D341Med (cell line): Measurements from ENCODE around the gene PPP2R5D.

Experiments
- DNase-seq: peaks from one replicate; pipeline ENCODE4 v3.0.0; 2012; ENCODE audit warnings: low spot score

The PPP2R5D gene

GRCh38 chr6:43059168-43060033 lies 75.0 kb downstream of the PPP2R5D start, which contains the start of the genes KLC4 and MRPL2:
TSS of gene KLC4 (plus strand) at chr6:43059631. CDS start at chr6:43061336, 1,705 bp downstream.
TSS of gene MRPL2 (minus strand) at chr6:43059434. CDS start at chr6:43059381, 53 bp downstream.
- DNase-seq = peak; percentile 97

- DNase-seq = no peak
Measured at GRCh38 chr6:43060034-43060754, 75.8 kb downstream of the PPP2R5D start.

GRCh38 chr6:43060755-43061633 lies 76.6 kb downstream of the PPP2R5D start:
- no peak for DNase-seq

- DNase-seq = no peak
Measured at GRCh38 chr6:43061861-43062260, 77.5 kb downstream of the PPP2R5D start.
